ENCODE measurements around the gene BIRC7.

DNA sequence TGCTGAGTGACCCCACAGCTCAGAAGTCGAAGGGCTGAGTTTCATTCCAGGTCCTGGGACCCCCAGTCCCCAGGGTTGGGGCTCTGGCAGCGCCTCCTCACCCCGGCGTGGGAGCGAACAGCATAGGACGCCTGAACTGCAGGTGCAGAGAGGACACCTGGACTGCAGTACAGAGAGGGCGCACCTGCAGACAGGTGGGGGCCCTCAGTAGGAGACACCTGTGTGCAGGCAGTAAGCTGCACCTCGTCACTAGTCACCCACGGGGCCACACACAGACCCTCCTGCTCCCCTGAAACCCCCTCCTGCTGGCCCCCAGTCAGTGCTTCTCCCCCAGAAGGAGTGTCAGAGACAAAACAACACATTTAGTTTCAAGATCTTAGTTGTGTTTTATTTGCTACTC is 27.1 kb downstream of the BIRC7 start:
- TF ChIP-seq, protein P1, sequence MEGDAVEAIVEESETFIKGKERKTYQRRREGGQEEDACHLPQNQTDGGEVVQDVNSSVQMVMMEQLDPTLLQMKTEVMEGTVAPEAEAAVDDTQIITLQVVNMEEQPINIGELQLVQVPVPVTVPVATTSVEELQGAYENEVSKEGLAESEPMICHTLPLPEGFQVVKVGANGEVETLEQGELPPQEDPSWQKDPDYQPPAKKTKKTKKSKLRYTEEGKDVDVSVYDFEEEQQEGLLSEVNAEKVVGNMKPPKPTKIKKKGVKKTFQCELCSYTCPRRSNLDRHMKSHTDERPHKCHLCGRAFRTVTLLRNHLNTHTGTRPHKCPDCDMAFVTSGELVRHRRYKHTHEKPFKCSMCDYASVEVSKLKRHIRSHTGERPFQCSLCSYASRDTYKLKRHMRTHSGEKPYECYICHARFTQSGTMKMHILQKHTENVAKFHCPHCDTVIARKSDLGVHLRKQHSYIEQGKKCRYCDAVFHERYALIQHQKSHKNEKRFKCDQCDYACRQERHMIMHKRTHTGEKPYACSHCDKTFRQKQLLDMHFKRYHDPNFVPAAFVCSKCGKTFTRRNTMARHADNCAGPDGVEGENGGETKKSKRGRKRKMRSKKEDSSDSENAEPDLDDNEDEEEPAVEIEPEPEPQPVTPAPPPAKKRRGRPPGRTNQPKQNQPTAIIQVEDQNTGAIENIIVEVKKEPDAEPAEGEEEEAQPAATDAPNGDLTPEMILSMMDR (IDR thresholded peaks at IDR 0.05): no peak
- TF ChIP-seq POLR2A (IDR thresholded peaks at IDR 0.05): no peak
- no peak for TF ChIP-seq POLR2AphosphoS5 (IDR thresholded peaks at IDR 0.05)
- TF ChIP-seq EP300 (IDR thresholded peaks at IDR 0.05): no peak
